Liver (tissue), 9 donors: ENCODE results near the gene CXXC4. TPM values are rescaled to one million over a fixed set of nuclear protein-coding genes. Genes with fewer than 3 reads are reported as not detected.

Experiments used
- DNase-seq: peaks from one replicate; pipeline ENCODE4 v3.0.0-alpha.2; 2017; ENCODE audit warnings: low spot score
- H3K27ac ChIP-seq, 2 donors: one replicate each; pipeline ENCODE4 v1.7.0; 2013; ENCODE audit warnings: inconsistent platforms in 2 of 2, low read length in 2 of 2, control low read depth in 1 of 2, low read depth in 1 of 2, mild to moderate bottlenecking in 1 of 2
- H3K27me3 ChIP-seq, 4 donors: one replicate each; pipeline versions ENCODE4 v1.6.1 to v1.7.0; 2013; ENCODE audit warnings: low read length in 3 of 4, inconsistent platforms in 1 of 4, mild to moderate bottlenecking in 1 of 4, moderate library complexity in 1 of 4; ENCODE audit not compliant: control insufficient read depth in 4 of 4, insufficient read depth in 4 of 4
- H3K36me3 ChIP-seq, 4 donors: one replicate each; pipeline versions ENCODE4 v1.6.1 to v1.7.0; 2013; ENCODE audit warnings: low read length in 3 of 4, mild to moderate bottlenecking in 3 of 4, low read depth in 1 of 4, moderate library complexity in 1 of 4; ENCODE audit not compliant: control insufficient read depth in 4 of 4, insufficient read depth in 3 of 4
- H3K4me1 ChIP-seq, 4 donors: one replicate each; pipeline versions ENCODE4 v1.6.1 to v1.7.0; 2013; ENCODE audit warnings: low read length in 3 of 4, mild to moderate bottlenecking in 3 of 4, moderate library complexity in 1 of 4; ENCODE audit not compliant: control insufficient read depth in 4 of 4, insufficient read depth in 4 of 4
- H3K4me3 ChIP-seq, 3 donors: one replicate each; pipeline versions ENCODE4 v1.6.1 to v1.7.0; 2013; ENCODE audit warnings: low read length in 3 of 3, control low read depth in 1 of 3, low read depth in 1 of 3, mild to moderate bottlenecking in 1 of 3
- H3K9ac ChIP-seq, 2 donors: one replicate each; pipeline ENCODE4 v1.7.0; 2013; ENCODE audit warnings: low read length in 2 of 2, mild to moderate bottlenecking in 2 of 2, moderate library complexity in 2 of 2, control low read depth in 1 of 2, low read depth in 1 of 2
- H3K9me3 ChIP-seq, 4 donors: one replicate each; pipeline versions ENCODE4 v1.6.1 to v1.7.0; 2013; ENCODE audit warnings: low read length in 3 of 4; ENCODE audit not compliant: control insufficient read depth in 4 of 4
- EGR1 ChIP-seq, 2 donors: IDR thresholded peaks; 2 replicates each; pipeline ENCODE4 v1.6.1; 2016 to 2018; ENCODE audit warnings: antibody characterized with exemption in 2 of 2, low read depth in 2 of 2
- FOXA2 ChIP-seq: IDR thresholded peaks from 2 replicates; pipeline ENCODE4 v1.6.1; 2016; ENCODE audit warnings: antibody characterized with exemption
- GABPA ChIP-seq, 2 donors: IDR thresholded peaks in 1 of 2; conservative IDR thresholded peaks in 1 of 2; 2 replicates each; pipeline ENCODE4 v1.6.1; 2016; ENCODE audit warnings: antibody characterized with exemption in 2 of 2, mild to moderate bottlenecking in 1 of 2, moderate library complexity in 1 of 2
- HNF4G ChIP-seq: IDR thresholded peaks from 2 replicates; pipeline ENCODE4 v1.6.1; 2016; ENCODE audit warnings: antibody characterized with exemption
- NR2F2 ChIP-seq: IDR thresholded peaks from 2 replicates; pipeline ENCODE4 v1.6.1; 2016; ENCODE audit warnings: antibody characterized with exemption
- RAD21 ChIP-seq, 2 donors: IDR thresholded peaks; 2 replicates each; pipeline ENCODE4 v1.6.1; 2016; ENCODE audit warnings: antibody characterized with exemption in 2 of 2, mild to moderate bottlenecking in 2 of 2
- RXRA ChIP-seq, 2 donors: IDR thresholded peaks; 2 replicates each; pipeline ENCODE4 v1.6.1; 2017 to 2018; ENCODE audit warnings: antibody characterized with exemption in 2 of 2, mild to moderate bottlenecking in 1 of 2
- SP1 ChIP-seq: IDR thresholded peaks from 2 replicates; pipeline ENCODE4 v1.6.1; 2018; ENCODE audit warnings: antibody characterized with exemption, mild to moderate bottlenecking
- TAF1 ChIP-seq: conservative IDR thresholded peaks from 2 replicates; pipeline ENCODE4 v1.6.1; 2016; ENCODE audit warnings: antibody characterized with exemption, mild to moderate bottlenecking
- YY1 ChIP-seq: IDR thresholded peaks from 2 replicates; pipeline ENCODE4 v1.6.1; 2016; ENCODE audit warnings: antibody characterized with exemption, mild to moderate bottlenecking
- WGBS: extraction: QIAGEN DNeasy Blood & Tissue Kit; methylation state at CpG from one replicate; pipeline ENCODE4 v1.1.7; 2013; 5-methylcytosine and 5-hydroxymethylcytosine counted together
- polyA plus RNA-seq, 2 donors: library from polyadenylated mRNA; stranded (reverse) in 1 of 2; unstranded in 1 of 2; fragments of 200-250 nt in 1 of 2; fragments of >200 nt in 1 of 2; fragmentation: Nextera tagmentation in 1 of 2; extraction: Ambion mirVana in 1 of 2; gene quantifications; one replicate each; pipeline versions ENCODE4 v1.2.1 to v1.2.3, GENCODE V29; 2013 to 2015
- total RNA-seq, 2 donors: library from RNA; depleted of rRNA; stranded (reverse); fragments of >200 nt; gene quantifications; one replicate each; pipeline ENCODE4 v1.2.3, GENCODE V29; 2014
- TF ChIP-seq, protein P1 (sequence below): fragments of 150-350 bp; IDR thresholded peaks from 2 replicates; pipeline ENCODE4 v1.5.1; 2017; ENCODE audit warnings: improper control_type of control experiment, low read depth, low read length; ENCODE audit not compliant: missing input control
- TF ChIP-seq, protein P2 (sequence below): IDR thresholded peaks from 2 replicates; pipeline ENCODE4 v1.6.1; 2016; ENCODE audit warnings: antibody characterized with exemption
- TF ChIP-seq, protein P3 (sequence below): IDR thresholded peaks from 2 replicates; pipeline ENCODE4 v1.6.1; 2016; ENCODE audit warnings: antibody characterized with exemption, mild to moderate bottlenecking
- TF ChIP-seq, protein P4 (sequence below): IDR thresholded peaks from 2 replicates; pipeline ENCODE4 v1.6.1; 2016; ENCODE audit warnings: antibody characterized with exemption
- donor health status: healthy.
- donor health status: healthy.
- donor health status: healthy.
- donor health status: healthy.
- donor health status: healthy.

The CXXC4 gene
- total and polyA plus RNA-seq, 4 donors, result 0.17 to 1.2 (median 1.00) TPM

DNA sequence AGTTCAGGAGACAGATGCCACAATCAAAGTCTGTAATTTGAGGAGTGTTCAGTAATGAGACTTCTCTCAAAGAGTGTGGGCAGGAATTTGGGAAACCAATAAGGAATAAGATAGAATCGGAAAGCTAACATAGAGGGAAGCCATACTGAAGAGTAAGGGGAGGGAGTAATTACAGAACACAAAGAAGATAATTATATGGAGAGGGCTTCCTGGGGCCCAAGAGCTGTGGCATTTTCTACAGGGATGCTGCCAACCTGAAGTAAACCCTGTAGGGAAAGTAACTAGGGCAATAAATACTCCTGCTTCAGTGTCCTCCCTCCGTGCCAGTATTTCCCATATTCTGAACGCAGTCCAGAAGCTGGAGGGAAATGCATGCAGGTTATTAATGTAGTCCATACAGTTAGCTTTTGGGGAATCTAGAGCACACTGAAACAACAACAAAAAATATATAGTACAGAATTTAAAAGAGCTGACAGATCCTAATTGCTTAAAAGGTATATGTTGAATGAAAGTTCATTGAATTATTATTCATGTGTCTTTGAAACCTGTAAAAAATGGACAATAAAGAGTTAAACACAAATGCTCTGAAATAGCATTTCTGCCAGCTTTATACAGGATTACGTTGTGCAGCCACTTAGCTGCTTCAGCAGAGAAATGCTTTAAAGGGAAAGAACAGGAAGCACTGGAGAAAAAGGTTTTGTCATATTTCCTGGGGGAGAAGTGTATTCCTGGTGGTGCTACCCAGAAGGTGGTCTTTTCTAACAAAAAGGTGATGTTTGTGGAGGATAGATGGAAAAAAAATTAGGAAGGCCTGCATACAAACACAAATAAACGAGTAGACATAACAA is 48.0 kb downstream of the CXXC4 start:
- TF ChIP-seq NR2F2 (no peak), YY1 (no peak), HNF4G (no peak), GABPA (IDR thresholded peaks at IDR 0.05 in 1 of 2, conservative IDR thresholded peaks at IDR 0.05 in 1 of 2) (no peak), RAD21 (IDR thresholded peaks at IDR 0.05) (no peak), RXRA (IDR thresholded peaks at IDR 0.05) (no peak), FOXA2 (no peak), TAF1 (no peak), EGR1 (IDR thresholded peaks at IDR 0.05; ENCODE audit: low read depth in 2 of 2) (no peak), SP1 (no peak)
- TF ChIP-seq, protein P1, sequence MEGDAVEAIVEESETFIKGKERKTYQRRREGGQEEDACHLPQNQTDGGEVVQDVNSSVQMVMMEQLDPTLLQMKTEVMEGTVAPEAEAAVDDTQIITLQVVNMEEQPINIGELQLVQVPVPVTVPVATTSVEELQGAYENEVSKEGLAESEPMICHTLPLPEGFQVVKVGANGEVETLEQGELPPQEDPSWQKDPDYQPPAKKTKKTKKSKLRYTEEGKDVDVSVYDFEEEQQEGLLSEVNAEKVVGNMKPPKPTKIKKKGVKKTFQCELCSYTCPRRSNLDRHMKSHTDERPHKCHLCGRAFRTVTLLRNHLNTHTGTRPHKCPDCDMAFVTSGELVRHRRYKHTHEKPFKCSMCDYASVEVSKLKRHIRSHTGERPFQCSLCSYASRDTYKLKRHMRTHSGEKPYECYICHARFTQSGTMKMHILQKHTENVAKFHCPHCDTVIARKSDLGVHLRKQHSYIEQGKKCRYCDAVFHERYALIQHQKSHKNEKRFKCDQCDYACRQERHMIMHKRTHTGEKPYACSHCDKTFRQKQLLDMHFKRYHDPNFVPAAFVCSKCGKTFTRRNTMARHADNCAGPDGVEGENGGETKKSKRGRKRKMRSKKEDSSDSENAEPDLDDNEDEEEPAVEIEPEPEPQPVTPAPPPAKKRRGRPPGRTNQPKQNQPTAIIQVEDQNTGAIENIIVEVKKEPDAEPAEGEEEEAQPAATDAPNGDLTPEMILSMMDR, result no peak
- TF ChIP-seq, protein P2, sequence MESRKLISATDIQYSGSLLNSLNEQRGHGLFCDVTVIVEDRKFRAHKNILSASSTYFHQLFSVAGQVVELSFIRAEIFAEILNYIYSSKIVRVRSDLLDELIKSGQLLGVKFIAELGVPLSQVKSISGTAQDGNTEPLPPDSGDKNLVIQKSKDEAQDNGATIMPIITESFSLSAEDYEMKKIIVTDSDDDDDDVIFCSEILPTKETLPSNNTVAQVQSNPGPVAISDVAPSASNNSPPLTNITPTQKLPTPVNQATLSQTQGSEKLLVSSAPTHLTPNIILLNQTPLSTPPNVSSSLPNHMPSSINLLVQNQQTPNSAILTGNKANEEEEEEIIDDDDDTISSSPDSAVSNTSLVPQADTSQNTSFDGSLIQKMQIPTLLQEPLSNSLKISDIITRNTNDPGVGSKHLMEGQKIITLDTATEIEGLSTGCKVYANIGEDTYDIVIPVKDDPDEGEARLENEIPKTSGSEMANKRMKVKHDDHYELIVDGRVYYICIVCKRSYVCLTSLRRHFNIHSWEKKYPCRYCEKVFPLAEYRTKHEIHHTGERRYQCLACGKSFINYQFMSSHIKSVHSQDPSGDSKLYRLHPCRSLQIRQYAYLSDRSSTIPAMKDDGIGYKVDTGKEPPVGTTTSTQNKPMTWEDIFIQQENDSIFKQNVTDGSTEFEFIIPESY, result no peak
- TF ChIP-seq, protein P3, sequence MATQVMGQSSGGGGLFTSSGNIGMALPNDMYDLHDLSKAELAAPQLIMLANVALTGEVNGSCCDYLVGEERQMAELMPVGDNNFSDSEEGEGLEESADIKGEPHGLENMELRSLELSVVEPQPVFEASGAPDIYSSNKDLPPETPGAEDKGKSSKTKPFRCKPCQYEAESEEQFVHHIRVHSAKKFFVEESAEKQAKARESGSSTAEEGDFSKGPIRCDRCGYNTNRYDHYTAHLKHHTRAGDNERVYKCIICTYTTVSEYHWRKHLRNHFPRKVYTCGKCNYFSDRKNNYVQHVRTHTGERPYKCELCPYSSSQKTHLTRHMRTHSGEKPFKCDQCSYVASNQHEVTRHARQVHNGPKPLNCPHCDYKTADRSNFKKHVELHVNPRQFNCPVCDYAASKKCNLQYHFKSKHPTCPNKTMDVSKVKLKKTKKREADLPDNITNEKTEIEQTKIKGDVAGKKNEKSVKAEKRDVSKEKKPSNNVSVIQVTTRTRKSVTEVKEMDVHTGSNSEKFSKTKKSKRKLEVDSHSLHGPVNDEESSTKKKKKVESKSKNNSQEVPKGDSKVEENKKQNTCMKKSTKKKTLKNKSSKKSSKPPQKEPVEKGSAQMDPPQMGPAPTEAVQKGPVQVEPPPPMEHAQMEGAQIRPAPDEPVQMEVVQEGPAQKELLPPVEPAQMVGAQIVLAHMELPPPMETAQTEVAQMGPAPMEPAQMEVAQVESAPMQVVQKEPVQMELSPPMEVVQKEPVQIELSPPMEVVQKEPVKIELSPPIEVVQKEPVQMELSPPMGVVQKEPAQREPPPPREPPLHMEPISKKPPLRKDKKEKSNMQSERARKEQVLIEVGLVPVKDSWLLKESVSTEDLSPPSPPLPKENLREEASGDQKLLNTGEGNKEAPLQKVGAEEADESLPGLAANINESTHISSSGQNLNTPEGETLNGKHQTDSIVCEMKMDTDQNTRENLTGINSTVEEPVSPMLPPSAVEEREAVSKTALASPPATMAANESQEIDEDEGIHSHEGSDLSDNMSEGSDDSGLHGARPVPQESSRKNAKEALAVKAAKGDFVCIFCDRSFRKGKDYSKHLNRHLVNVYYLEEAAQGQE, result no peak
- no peaks in the 10 kb centered on the region for H3K36me3 ChIP-seq
- 63% methylated on average over 5 of the region's 5 CpGs for WGBS
- no peak for DNase-seq
- H3K4me3 ChIP-seq, result no peak overlapping the region
- H3K27me3 ChIP-seq, result no peaks in the 10 kb centered on the region
- H3K27ac ChIP-seq, result no peak overlapping the region
- no peaks in the 10 kb centered on the region for H3K4me1 ChIP-seq
- H3K9me3 ChIP-seq, result no peaks in the 10 kb centered on the region
- H3K9ac ChIP-seq, result no peak overlapping the region

DNA sequence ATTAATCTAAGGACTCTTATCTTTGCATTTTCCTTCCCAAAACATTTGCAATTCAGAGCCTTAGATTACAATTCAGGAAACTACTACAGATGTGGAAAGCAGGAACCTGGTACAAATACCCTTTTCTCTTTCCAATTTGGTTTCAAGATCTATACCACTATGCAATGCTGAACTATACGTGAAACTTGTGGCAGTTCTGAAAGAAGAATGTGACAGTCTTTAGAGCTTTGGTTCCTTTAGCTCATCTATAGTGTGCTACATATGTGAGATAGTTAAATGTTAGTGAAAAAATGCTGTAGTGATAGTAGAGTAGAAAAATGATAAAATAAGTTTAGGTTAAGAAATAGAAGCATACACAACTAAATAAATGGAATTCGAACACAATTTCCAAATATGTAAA is 50.0 kb downstream of the CXXC4 start:
- Histone ChIP-seq H3K4me3 (no peak overlapping the region), H3K27ac (no peak overlapping the region), H3K9me3 (no peaks in the 10 kb centered on the region), H3K36me3 (no peaks in the 10 kb centered on the region), H3K27me3 (no peaks in the 10 kb centered on the region), H3K4me1 (no peaks in the 10 kb centered on the region), H3K9ac (no peak overlapping the region)
- DNase-seq, result no peak
- WGBS, result 78% methylated on average over 2 of the region's 2 CpGs
- TF ChIP-seq FOXA2 (no peak), NR2F2 (no peak), GABPA (IDR thresholded peaks at IDR 0.05 in 1 of 2, conservative IDR thresholded peaks at IDR 0.05 in 1 of 2) (no peak), RXRA (IDR thresholded peaks at IDR 0.05) (no peak), YY1 (no peak), TAF1 (no peak), RAD21 (IDR thresholded peaks at IDR 0.05) (no peak)
- TF ChIP-seq, protein P2, result no peak
- TF ChIP-seq, protein P3, result no peak
- TF ChIP-seq, protein P4, sequence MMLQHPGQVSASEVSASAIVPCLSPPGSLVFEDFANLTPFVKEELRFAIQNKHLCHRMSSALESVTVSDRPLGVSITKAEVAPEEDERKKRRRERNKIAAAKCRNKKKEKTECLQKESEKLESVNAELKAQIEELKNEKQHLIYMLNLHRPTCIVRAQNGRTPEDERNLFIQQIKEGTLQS, result no peak
